ENCODE measurements around the gene CILP2.

DNA sequence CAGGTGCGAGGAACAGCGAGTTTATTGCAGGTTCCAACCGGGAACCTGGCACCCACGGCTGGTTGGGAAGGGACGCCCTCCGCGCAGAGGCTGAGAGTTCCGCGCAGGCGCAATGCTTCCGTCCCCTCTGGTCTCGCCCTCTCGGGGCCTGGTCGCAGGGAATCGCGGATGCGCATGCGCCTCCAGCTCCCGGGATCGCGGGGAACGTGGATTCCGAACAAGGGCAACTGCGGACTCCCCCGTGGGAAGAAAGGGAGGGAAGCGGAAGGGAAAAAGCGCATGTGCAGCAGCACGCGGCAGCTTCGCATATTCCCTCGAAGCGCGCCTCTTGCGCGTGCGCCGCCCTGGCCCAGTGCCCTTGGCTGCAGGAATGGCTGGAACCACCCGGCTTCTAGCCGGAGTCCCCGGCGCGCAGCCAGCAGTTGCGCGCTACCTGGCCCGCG is 23.8 kb upstream of the CILP2 start:
- TF ChIP-seq, protein P1, sequence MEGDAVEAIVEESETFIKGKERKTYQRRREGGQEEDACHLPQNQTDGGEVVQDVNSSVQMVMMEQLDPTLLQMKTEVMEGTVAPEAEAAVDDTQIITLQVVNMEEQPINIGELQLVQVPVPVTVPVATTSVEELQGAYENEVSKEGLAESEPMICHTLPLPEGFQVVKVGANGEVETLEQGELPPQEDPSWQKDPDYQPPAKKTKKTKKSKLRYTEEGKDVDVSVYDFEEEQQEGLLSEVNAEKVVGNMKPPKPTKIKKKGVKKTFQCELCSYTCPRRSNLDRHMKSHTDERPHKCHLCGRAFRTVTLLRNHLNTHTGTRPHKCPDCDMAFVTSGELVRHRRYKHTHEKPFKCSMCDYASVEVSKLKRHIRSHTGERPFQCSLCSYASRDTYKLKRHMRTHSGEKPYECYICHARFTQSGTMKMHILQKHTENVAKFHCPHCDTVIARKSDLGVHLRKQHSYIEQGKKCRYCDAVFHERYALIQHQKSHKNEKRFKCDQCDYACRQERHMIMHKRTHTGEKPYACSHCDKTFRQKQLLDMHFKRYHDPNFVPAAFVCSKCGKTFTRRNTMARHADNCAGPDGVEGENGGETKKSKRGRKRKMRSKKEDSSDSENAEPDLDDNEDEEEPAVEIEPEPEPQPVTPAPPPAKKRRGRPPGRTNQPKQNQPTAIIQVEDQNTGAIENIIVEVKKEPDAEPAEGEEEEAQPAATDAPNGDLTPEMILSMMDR (conservative IDR thresholded peaks at IDR 0.05; ENCODE audit: low read depth in 2 of 2): no peak
- TF ChIP-seq NANOG (IDR thresholded peaks at IDR 0.05; ENCODE audit: borderline replicate concordance) (no peak), EZH2 (IDR thresholded peaks at IDR 0.05; ENCODE audit: low read depth, unreplicated experiment) (no peak), CREB1 (CRISPR knock-in tag; IDR thresholded peaks at IDR 0.05; ENCODE audit: low read depth) (no peak), JUNB (IDR thresholded peaks at IDR 0.05; ENCODE audit: unreplicated experiment) (no peak), POLR2AphosphoS5 (IDR thresholded peaks at IDR 0.05; ENCODE audit: low read depth) (no peak), EZH2phosphoT487 (IDR thresholded peaks at IDR 0.05; ENCODE audit: unreplicated experiment) (no peak), ZNF114 (CRISPR knock-in tag; IDR thresholded peaks at IDR 0.05) (no peak), STAT1 (IDR thresholded peaks at IDR 0.05; ENCODE audit: unreplicated experiment) (no peak), ZNF331 (CRISPR knock-in tag; IDR thresholded peaks at IDR 0.05; ENCODE audit: low read depth) (no peak), ZNF462 (CRISPR knock-in tag; IDR thresholded peaks at IDR 0.05) (no peak)
- TF ChIP-seq, protein P2, sequence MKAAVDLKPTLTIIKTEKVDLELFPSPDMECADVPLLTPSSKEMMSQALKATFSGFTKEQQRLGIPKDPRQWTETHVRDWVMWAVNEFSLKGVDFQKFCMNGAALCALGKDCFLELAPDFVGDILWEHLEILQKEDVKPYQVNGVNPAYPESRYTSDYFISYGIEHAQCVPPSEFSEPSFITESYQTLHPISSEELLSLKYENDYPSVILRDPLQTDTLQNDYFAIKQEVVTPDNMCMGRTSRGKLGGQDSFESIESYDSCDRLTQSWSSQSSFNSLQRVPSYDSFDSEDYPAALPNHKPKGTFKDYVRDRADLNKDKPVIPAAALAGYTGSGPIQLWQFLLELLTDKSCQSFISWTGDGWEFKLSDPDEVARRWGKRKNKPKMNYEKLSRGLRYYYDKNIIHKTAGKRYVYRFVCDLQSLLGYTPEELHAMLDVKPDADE (IDR thresholded peaks at IDR 0.05): no peak
- TF ChIP-seq, protein P3, sequence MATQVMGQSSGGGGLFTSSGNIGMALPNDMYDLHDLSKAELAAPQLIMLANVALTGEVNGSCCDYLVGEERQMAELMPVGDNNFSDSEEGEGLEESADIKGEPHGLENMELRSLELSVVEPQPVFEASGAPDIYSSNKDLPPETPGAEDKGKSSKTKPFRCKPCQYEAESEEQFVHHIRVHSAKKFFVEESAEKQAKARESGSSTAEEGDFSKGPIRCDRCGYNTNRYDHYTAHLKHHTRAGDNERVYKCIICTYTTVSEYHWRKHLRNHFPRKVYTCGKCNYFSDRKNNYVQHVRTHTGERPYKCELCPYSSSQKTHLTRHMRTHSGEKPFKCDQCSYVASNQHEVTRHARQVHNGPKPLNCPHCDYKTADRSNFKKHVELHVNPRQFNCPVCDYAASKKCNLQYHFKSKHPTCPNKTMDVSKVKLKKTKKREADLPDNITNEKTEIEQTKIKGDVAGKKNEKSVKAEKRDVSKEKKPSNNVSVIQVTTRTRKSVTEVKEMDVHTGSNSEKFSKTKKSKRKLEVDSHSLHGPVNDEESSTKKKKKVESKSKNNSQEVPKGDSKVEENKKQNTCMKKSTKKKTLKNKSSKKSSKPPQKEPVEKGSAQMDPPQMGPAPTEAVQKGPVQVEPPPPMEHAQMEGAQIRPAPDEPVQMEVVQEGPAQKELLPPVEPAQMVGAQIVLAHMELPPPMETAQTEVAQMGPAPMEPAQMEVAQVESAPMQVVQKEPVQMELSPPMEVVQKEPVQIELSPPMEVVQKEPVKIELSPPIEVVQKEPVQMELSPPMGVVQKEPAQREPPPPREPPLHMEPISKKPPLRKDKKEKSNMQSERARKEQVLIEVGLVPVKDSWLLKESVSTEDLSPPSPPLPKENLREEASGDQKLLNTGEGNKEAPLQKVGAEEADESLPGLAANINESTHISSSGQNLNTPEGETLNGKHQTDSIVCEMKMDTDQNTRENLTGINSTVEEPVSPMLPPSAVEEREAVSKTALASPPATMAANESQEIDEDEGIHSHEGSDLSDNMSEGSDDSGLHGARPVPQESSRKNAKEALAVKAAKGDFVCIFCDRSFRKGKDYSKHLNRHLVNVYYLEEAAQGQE (IDR thresholded peaks at IDR 0.05; ENCODE audit: unreplicated experiment): no peak

All from GM23338 (cell line).